ENCODE measurements around the gene FCHSD2.

- no peak for TF ChIP-seq CTCF (conservative IDR thresholded peaks at IDR 0.05; ENCODE audit: low read depth, low read length)
- no peak for TF ChIP-seq EZH2 (IDR thresholded peaks at IDR 0.05; ENCODE audit: low read length, unreplicated experiment)
- TF ChIP-seq EZH2phosphoT487 (IDR thresholded peaks at IDR 0.05; ENCODE audit: borderline replicate concordance, low read length) = no peak
Measured at GRCh38 chr11:72793076-72793424, 349.1 kb downstream of the FCHSD2 start.
